ENCODE measurements around the gene ZNF692. TPM values are rescaled to one million over a fixed set of nuclear protein-coding genes. Genes with fewer than 3 reads are reported as not detected.

Gene ZNF692
- total RNA-seq, 3 donors from 2014 or later = 11.5 to 84.3 (median 77.7) TPM

DNA sequence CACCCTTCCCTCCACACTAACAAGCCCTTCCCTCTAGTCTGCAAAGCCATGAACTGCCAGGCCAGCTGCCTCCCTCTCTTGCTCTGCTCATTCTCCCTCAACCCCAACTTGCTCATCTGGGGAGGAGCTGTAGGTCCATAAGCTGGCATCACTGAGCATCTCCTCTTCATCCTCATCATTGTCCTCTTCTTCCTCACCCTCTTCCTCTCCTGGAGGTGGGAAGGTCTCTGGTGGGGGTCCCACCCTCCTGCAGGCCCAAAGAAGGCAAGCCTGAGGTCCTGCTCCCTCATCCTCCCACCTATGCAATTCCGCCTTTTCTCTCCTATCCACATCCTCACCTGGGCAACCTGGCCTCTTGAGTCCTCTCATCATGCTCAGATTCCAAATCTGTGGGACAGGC lies 2.7 kb downstream of the ZNF692 start:
- DNase-seq (ENCODE audit: low spot score in 2 of 2) = no peak
- Histone ChIP-seq H3K4me3 (no peak overlapping the region), H3K9me3 (no peaks in the 10 kb centered on the region), H3K4me1 (peaks cover 4 to 7% of the 10 kb centered on the region in 2 donors), H3K27me3 (no peaks in the 10 kb centered on the region), H3K36me3 (no peaks in the 10 kb centered on the region), H3K27ac (no peak overlapping the region)
- no peak for TF ChIP-seq POLR2AphosphoS5 (IDR thresholded peaks at IDR 0.05)
- TF ChIP-seq CTCF (IDR thresholded peaks at IDR 0.05) = no peak
- no peak for TF ChIP-seq POLR2A (IDR thresholded peaks at IDR 0.05)
- intact Hi-C loops (cut with DNase I; ENCODE audit: low total_unique reads) = no loop called here

- intact Hi-C loops (cut with DNase I; ENCODE audit: low total_unique reads) = no loop called here
- DNase-seq (ENCODE audit: low spot score in 2 of 2) = no peak
- Histone ChIP-seq H3K4me3 (no peak overlapping the region), H3K36me3 (no peaks in the 10 kb centered on the region), H3K27me3 (no peaks in the 10 kb centered on the region), H3K9me3 (no peaks in the 10 kb centered on the region), H3K27ac (no peak overlapping the region), H3K4me1 (peaks cover 4 to 7% of the 10 kb centered on the region in 2 donors)
- no peak for TF ChIP-seq POLR2A (IDR thresholded peaks at IDR 0.05)
- TF ChIP-seq CTCF (IDR thresholded peaks at IDR 0.05) = no peak
- no peak for TF ChIP-seq POLR2AphosphoS5 (IDR thresholded peaks at IDR 0.05)
Observed at GRCh38 chr1:248855580-248855979, 3.3 kb downstream of the ZNF692 start.

DNA sequence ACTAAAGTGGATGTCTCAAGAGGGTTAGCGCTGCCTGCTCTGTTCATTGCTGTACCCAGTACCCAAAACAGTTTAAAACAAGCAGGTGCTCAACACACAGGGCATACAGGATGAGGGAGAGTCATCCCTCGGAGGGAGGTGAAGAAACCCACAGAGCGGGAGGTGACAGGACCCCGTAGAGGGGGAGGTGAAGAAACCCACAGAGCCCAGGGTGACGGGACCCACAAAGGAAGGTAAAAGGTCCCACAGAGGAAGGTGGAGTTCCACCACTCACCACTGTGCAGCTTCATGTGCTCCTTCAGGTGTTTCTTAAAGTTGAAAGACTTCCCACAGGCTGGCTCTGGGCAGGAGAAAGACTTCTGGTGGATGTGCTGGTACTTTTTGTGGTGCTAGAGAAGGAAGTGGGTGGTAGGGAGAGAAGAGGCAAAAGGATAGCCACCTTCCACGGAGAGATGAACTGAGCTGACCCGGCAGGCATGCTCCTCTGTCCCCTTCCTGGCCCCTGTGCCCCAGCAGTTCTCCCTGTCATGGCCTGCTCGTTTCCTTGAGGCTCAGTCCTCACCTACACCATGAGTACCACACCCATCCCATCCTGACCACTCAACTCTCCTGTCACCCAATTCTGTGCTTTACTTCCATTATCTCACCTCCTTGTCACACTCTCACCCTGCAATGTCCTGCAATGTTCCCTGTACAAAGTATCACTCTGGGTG lies 5.1 kb downstream of the ZNF692 start:
- DNase-seq (ENCODE audit: low spot score in 2 of 2) = no peak
- peaks cover 4 to 7% of the 10 kb centered on the region in 2 donors for H3K4me1 ChIP-seq
- no peak overlapping the region for H3K4me3 ChIP-seq
- no peak overlapping the region for H3K27ac ChIP-seq
- H3K27me3 ChIP-seq = no peaks in the 10 kb centered on the region
- H3K9me3 ChIP-seq = no peaks in the 10 kb centered on the region
- TF ChIP-seq POLR2AphosphoS5 (IDR thresholded peaks at IDR 0.05) (no peak), CTCF (IDR thresholded peaks at IDR 0.05) (no peak), POLR2A (IDR thresholded peaks at IDR 0.05) (no peak)
- intact Hi-C loops (cut with DNase I; ENCODE audit: low total_unique reads) = no loop called here
- H3K36me3 ChIP-seq = no peaks in the 10 kb centered on the region

GRCh38 chr1:248852481-248853405 lies 6.1 kb downstream of the ZNF692 start:
- Histone ChIP-seq H3K36me3 (peaks cover 6% of the 10 kb centered on the region), H3K9me3 (no peaks in the 10 kb centered on the region), H3K27me3 (no peaks in the 10 kb centered on the region), H3K27ac (no peak overlapping the region), H3K4me1 (peaks cover 2 to 6% of the 10 kb centered on the region in 2 donors), H3K4me3 (no peak overlapping the region)
- TF ChIP-seq POLR2A (IDR thresholded peaks at IDR 0.05) (no peak), POLR2AphosphoS5 (IDR thresholded peaks at IDR 0.05) (no peak)
- no peak for DNase-seq (ENCODE audit: low spot score in 2 of 2)
- intact Hi-C loops (cut with DNase I; ENCODE audit: low total_unique reads) = no loop called here

GRCh38 chr1:248851390-248851789 lies 7.5 kb downstream of the ZNF692 start:
- Histone ChIP-seq H3K9me3 (no peaks in the 10 kb centered on the region), H3K4me1 (no peaks in the 10 kb centered on the region), H3K27me3 (no peaks in the 10 kb centered on the region), H3K4me3 (no peak overlapping the region), H3K27ac (no peak overlapping the region), H3K36me3 (peaks cover 18% of the 10 kb centered on the region)
- intact Hi-C loops (cut with DNase I; ENCODE audit: low total_unique reads) = no loop called here
- no peak for DNase-seq (ENCODE audit: low spot score in 2 of 2)
- no peak for TF ChIP-seq CTCF (IDR thresholded peaks at IDR 0.05)
- no peak for TF ChIP-seq POLR2AphosphoS5 (IDR thresholded peaks at IDR 0.05)

Measured in breast epithelium (tissue), 4 donors.